GM12878 (cell line): ENCODE measurements around the gene FAM20B. TPM values are rescaled to one million over a fixed set of nuclear protein-coding genes. Genes with fewer than 3 reads are reported as not detected.

Experiments used
- ATAC-seq: fragments of 200-7000 bp; cut with Tn5 transposase; 3 replicates; pipeline ENCODE4 v1.9.1; 2020; ENCODE audit warnings: mild to moderate bottlenecking, moderate library complexity
- Bru-seq: library from RNA; stranded (reverse); fragments of 400-500 nt; gene quantifications from one replicate; lab custom pipeline; 2021; lab: Mats Ljungman, UMichigan
- BruChase-seq, 2 experiments: library from RNA; stranded (reverse); fragments of 400-500 nt; gene quantifications; one replicate each; lab custom pipeline; 2021; lab: Mats Ljungman, UMichigan
- BruUV-seq: library from RNA; stranded (reverse); fragments of 400-500 nt; replicated peaks from 2 replicates; lab custom pipeline; 2021; lab: Mats Ljungman, UMichigan
- CTCF ChIA-PET: fragments of 300-600 bp; sonication (Branson Sonifier 250); formaldehyde crosslinking; extraction: SDS; loops from one replicate; lab custom pipeline; 2021; ENCODE audit warnings: inconsistent platforms; lab: Yijun Ruan, JAX
- POLR2A ChIA-PET: fragments of 350-600 bp; formaldehyde crosslinking; extraction: SDS; loops from one replicate; lab custom pipeline; 2021; ENCODE audit warnings: inconsistent platforms; lab: Charles Lee
- RAD21 ChIA-PET: fragments of 300-600 bp; sonication (Branson Sonifier 250); formaldehyde crosslinking; loops from one replicate; lab custom pipeline; 2023; ENCODE audit warnings: antibody characterized with exemption; ENCODE audit not compliant: unreplicated experiment; lab: Charles Lee
- SMC1A ChIA-PET: fragments of 300-600 bp; sonication (Branson Sonifier 250); formaldehyde crosslinking; loops from one replicate; lab custom pipeline; 2023; ENCODE audit not compliant: unreplicated experiment, uncharacterized antibody; lab: Charles Lee
- DNase-seq: peaks from one replicate; pipeline ENCODE4 v3.0.0-alpha.2; 2011; ENCODE audit warnings: low read depth, low spot score
- FAIRE-seq: peaks from 3 replicates; lab custom pipeline; 2011; peaks lifted over from hg19 to GRCh38; lab: Jason Lieb, UNC
- H2AFZ ChIP-seq: 2 replicates; pipeline ENCODE4 v1.6.0; 2011; ENCODE audit warnings: low read depth, low read length, control low read depth; ENCODE audit not compliant: control insufficient read depth
- H3K27ac ChIP-seq: 2 replicates; pipeline ENCODE4 v1.5.1; 2011; ENCODE audit warnings: control low read depth; ENCODE audit not compliant: control insufficient read depth, insufficient read depth
- H3K27me3 ChIP-seq, 2 experiments: replicated peaks in 1 of 2; 2 replicates each; pipeline versions ENCODE4 v1.6.0 to v1.6.1; 2011; ENCODE audit warnings: low read length in 1 of 2; ENCODE audit not compliant: control insufficient read depth in 2 of 2, insufficient read depth in 2 of 2
- H3K36me3 ChIP-seq, 2 experiments: 2 replicates each; pipeline ENCODE4 v1.5.1; 2011; ENCODE audit warnings: low read length in 1 of 2; ENCODE audit not compliant: control insufficient read depth in 2 of 2, insufficient read depth in 2 of 2
- H3K4me1 ChIP-seq: 2 replicates; pipeline ENCODE4 v1.6.1; 2011; ENCODE audit warnings: mild to moderate bottlenecking, low read length, moderate library complexity, mixed read lengths; ENCODE audit not compliant: control insufficient read depth, insufficient read depth
- H3K4me2 ChIP-seq: 2 replicates; pipeline ENCODE4 v1.6.0; 2011; ENCODE audit warnings: control low read depth; ENCODE audit not compliant: control insufficient read depth, insufficient read depth
- H3K4me3 ChIP-seq: fragments of 200-600 bp; sonication (generic); 2 replicates; pipeline ENCODE4 v1.5.1; 2016
- H3K79me2 ChIP-seq: 2 replicates; pipeline ENCODE4 v1.6.0; 2011; ENCODE audit warnings: low read length; ENCODE audit not compliant: control insufficient read depth, insufficient read depth
- H3K9ac ChIP-seq: 2 replicates; pipeline ENCODE4 v1.8.0; 2011; ENCODE audit warnings: low read length, control low read depth, mixed read lengths; ENCODE audit not compliant: control insufficient read depth, insufficient read depth
- H3K9me3 ChIP-seq: replicated peaks from 3 replicates; pipeline ENCODE4 v1.5.1; 2011; ENCODE audit warnings: mild to moderate bottlenecking, low read length; ENCODE audit not compliant: control insufficient read depth, insufficient read depth
- H4K20me1 ChIP-seq: 2 replicates; pipeline ENCODE4 v1.6.0; 2011; ENCODE audit not compliant: control insufficient read depth, insufficient read depth
- ESRRA ChIP-seq: IDR thresholded peaks from 2 replicates; pipeline ENCODE4 v1.6.1; 2012; ENCODE audit warnings: mild to moderate bottlenecking, low read length, improper control_type of control experiment
- HDAC2 ChIP-seq: fragments of 200-600 bp; sonication (generic); IDR thresholded peaks from 2 replicates; pipeline ENCODE4 v1.6.1; 2017
- NFYB ChIP-seq: IDR thresholded peaks from 2 replicates; pipeline ENCODE4 v1.6.1; 2011; ENCODE audit warnings: low read depth, mild to moderate bottlenecking, low read length, improper control_type of control experiment, moderate library complexity; ENCODE audit not compliant: insufficient read depth
- POU2F2 ChIP-seq: IDR thresholded peaks from 3 replicates; pipeline ENCODE4 v1.6.1; 2011; ENCODE audit warnings: low read depth, mild to moderate bottlenecking, low read length, borderline replicate concordance
- PRDM15 ChIP-seq: fragments of 450-650 bp; formaldehyde crosslinking; IDR thresholded peaks from 2 replicates; pipeline ENCODE4 v1.4.0; 2020; ENCODE audit warnings: mild to moderate bottlenecking, moderate library complexity
- RBBP5 ChIP-seq: fragments of 200-600 bp; sonication (generic); conservative IDR thresholded peaks from 2 replicates; pipeline ENCODE4 v1.6.1; 2016
- SP1 ChIP-seq: IDR thresholded peaks from one replicate; pipeline ENCODE4 v1.6.1; 2011; ENCODE audit warnings: low read depth, low read length
- WGBS: methylation state at CpG from one replicate; pipeline ENCODE4 v1.1.6; 2016; ENCODE audit warnings: low lambda C conversion rate; ENCODE audit not compliant: insufficient replicate concordance, insufficient coverage; ENCODE audit errors: missing lambda C conversion rate; 5-methylcytosine and 5-hydroxymethylcytosine counted together
- in situ Hi-C: fragments of 300-500 bp; cut with MboI; formaldehyde crosslinking; loops from 9 replicates; pipeline ENCODE4 v1.14.3; 2018; ENCODE audit warnings: mixed read lengths
- intact Hi-C: fragments of 100-400 bp; cut with micrococcal nuclease; formaldehyde crosslinking; loops from one replicate; pipeline ENCODE4 v1.14.2; 2022; ENCODE audit not compliant: unreplicated experiment
- long read RNA-seq, 2 experiments: library from polyadenylated mRNA; unstranded; transcript quantifications; one replicate each; pipeline ENCODE4 v2.0.0, GENCODE V29; 2019 to 2020
- polyA minus RNA-seq, 3 experiments: library from RNA; depleted of rRNA, polyadenylated mRNA; stranded (reverse); fragments of >200 nt; gene quantifications; 2 replicates each; pipeline ENCODE4 v1.2.3, GENCODE V29; 2011
- polyA plus RNA-seq, 11 experiments: library from polyadenylated mRNA; depleted of rRNA in 4 of 11; unstranded in 6 of 11; stranded (reverse) in 5 of 11; fragments of >200 nt; fragmentation: Nextera tagmentation in 4 of 11; fragmentation: Illumina TruSeq in 1 of 11; extraction: Ambion mirVana in 4 of 11; extraction: Trizol in 1 of 11; gene quantifications; 1 replicate in 1 of 11; 2 replicates in 10 of 11; pipeline versions ENCODE4 v1.2.1 to v1.2.3, GENCODE V29; 2011 to 2016; ENCODE audit warnings: inconsistent platforms in 2 of 11, missing spikeins in 2 of 11, low read depth in 1 of 11
- total RNA-seq, 4 experiments: library from RNA; depleted of rRNA in 3 of 4; stranded (reverse); fragments of >200 nt in 3 of 4; fragmentation: Illumina TruSeq in 1 of 4; extraction: Trizol in 1 of 4; gene quantifications; 2 replicates each; pipeline versions ENCODE4 v1.2.1 to v1.2.3, GENCODE V29; 2013 to 2021
- TF ChIP-seq, protein P1 (sequence below): fragments of 450-650 bp; formaldehyde crosslinking; IDR thresholded peaks from 2 replicates; pipeline ENCODE4 v1.4.0; 2022; ENCODE audit warnings: mild to moderate bottlenecking, moderate library complexity

Gene FAM20B, protein sequence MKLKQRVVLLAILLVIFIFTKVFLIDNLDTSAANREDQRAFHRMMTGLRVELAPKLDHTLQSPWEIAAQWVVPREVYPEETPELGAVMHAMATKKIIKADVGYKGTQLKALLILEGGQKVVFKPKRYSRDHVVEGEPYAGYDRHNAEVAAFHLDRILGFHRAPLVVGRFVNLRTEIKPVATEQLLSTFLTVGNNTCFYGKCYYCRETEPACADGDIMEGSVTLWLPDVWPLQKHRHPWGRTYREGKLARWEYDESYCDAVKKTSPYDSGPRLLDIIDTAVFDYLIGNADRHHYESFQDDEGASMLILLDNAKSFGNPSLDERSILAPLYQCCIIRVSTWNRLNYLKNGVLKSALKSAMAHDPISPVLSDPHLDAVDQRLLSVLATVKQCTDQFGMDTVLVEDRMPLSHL
- total RNA-seq (2013; cell fraction: nucleolus; rRNA removed): 22.0 and 24.9 TPM in 2 replicates
- total RNA-seq (2014; rRNA removed) (13.3 and 16.4 TPM in 2 replicates), total RNA-seq (2014; rRNA removed; fragmentation: Illumina TruSeq; extraction: Trizol) (22.8 and 22.9 TPM in 2 replicates), total RNA-seq (2021) (25.6 and 29.5 TPM in 2 replicates), polyA plus RNA-seq (2011; rRNA removed) (16.3 and 18.8 TPM in 2 replicates), polyA plus RNA-seq (2014; fragmentation: Illumina TruSeq; extraction: Trizol) (17.4 and 23.2 TPM in 2 replicates), polyA plus RNA-seq (2014; fragmentation: Nextera tagmentation; extraction: Ambion mirVana) (1 to 10 TPM; 2.4 to 4.0 TPM), polyA plus RNA-seq (2014; rRNA removed) (10.3 and 12.4 TPM in 2 replicates), polyA plus RNA-seq (2016; fragmentation: Nextera tagmentation; extraction: Ambion mirVana) (1 to 10 TPM; 4.7 to 6.3 TPM), polyA minus RNA-seq (2011; rRNA and poly(A)+ RNA removed) (26.4 and 29.9 TPM in 2 replicates), Bru-seq, nascent RNA (percentile 74 among the genes with signal in this experiment), BruChase-seq, experiment 1, labeled RNA remaining after a 6-hour chase (percentile 76 among the genes with signal in this experiment), BruChase-seq, experiment 2, labeled RNA remaining after a 2-hour chase (percentile 74 among the genes with signal in this experiment)
- polyA plus RNA-seq (2011; ENCODE audit: low read depth): 7.0 TPM
- 10.0 and 11.9 TPM in 2 replicates for polyA plus RNA-seq (2011; cell fraction: cytosol; rRNA removed)
- polyA plus RNA-seq (2011; cell fraction: nucleus; rRNA removed): 5.3 and 5.6 TPM in 2 replicates
- 8.3 and 9.5 TPM in 2 replicates for polyA plus RNA-seq (2012)
- polyA minus RNA-seq (2011; cell fraction: cytosol; rRNA and poly(A)+ RNA removed): 9.1 and 11.0 TPM in 2 replicates
- polyA minus RNA-seq (2011; cell fraction: nucleus; rRNA and poly(A)+ RNA removed): 2.9 and 4.9 TPM in 2 replicates
- long read RNA-seq, experiment 1, partial matches to known transcripts: 0 of 1 reads
- long read RNA-seq, experiment 1, other reads (novel, unspliced or antisense): 1 of 1 reads
- long read RNA-seq, experiment 2, partial matches to known transcripts: 0 of 14 reads
- long read RNA-seq, experiment 2, other reads (novel, unspliced or antisense): 14 of 14 reads

GRCh38 chr1:179025125-179025974, at the start of gene FAM20B:
FAM20B (plus strand) TSS chr1:179025894; CDS start chr1:179043848, 17,954 bp downstream.
- POLR2A ChIA-PET: interaction anchor here (1.2 kb wide), 1 partner anchor 56 kb away, joined by 3 read pairs; no protein-coding TSS in a partner anchor
- RAD21 ChIA-PET: no interaction called here
- FAIRE-seq: no peak
- TF ChIP-seq RBBP5: no peak
- TF ChIP-seq, protein P1, sequence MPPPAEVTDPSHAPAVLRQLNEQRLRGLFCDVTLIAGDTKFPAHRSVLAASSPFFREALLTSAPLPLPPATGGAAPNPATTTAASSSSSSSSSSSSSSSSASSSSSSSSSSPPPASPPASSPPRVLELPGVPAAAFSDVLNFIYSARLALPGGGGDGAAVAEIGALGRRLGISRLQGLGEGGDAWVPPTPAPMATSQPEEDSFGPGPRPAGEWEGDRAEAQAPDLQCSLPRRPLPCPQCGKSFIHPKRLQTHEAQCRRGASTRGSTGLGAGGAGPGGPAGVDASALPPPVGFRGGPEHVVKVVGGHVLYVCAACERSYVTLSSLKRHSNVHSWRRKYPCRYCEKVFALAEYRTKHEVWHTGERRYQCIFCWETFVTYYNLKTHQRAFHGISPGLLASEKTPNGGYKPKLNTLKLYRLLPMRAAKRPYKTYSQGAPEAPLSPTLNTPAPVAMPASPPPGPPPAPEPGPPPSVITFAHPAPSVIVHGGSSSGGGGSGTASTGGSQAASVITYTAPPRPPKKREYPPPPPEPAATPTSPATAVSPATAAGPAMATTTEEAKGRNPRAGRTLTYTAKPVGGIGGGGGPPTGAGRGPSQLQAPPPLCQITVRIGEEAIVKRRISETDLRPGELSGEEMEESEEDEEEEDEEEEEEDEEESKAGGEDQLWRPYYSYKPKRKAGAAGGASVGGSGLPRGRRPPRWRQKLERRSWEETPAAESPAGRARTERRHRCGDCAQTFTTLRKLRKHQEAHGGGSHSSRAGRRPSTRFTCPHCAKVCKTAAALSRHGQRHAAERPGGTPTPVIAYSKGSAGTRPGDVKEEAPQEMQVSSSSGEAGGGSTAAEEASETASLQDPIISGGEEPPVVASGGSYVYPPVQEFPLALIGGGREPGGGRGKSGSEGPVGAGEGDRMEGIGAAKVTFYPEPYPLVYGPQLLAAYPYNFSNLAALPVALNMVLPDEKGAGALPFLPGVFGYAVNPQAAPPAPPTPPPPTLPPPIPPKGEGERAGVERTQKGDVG (CRISPR knock-in tag): no peak
- no peak for TF ChIP-seq ESRRA
- no peak for TF ChIP-seq POU2F2
- no peak for TF ChIP-seq HDAC2
- TF ChIP-seq SP1: no peak
- peak; percentile 58; the same call in 1 of the 2 replicates for TF ChIP-seq NFYB
- no peak for TF ChIP-seq PRDM15 (CRISPR knock-in tag)

More at GRCh38 chr1:179025125-179025974, at the start of gene FAM20B:
- peaks cover 36% of the 10 kb centered on the region for H3K79me2 ChIP-seq
- BruUV-seq: no TSS peak
- intact Hi-C loops: loop anchor here (5.0 to 10.0 kb wide), 3 partner anchors 57 to 361 kb away; partner anchors contain the start of genes AXDND1 and TOR3A
- peak within 1 kb of the TSS; percentile 98 for H3K4me2 ChIP-seq
- 27% methylated on average over 44 of the region's 58 CpGs for WGBS
- ChIA-PET SMC1A (no interaction called here), CTCF (interaction anchor here (2.3 kb wide), 1 partner anchor 44 kb away, joined by 6 read pairs; no protein-coding TSS in a partner anchor)
- no peaks in the 10 kb centered on the region for H3K27me3 ChIP-seq
- peak within 1 kb of the TSS; percentile 81 for H3K27ac ChIP-seq
- peak within 1 kb of the TSS; percentile 93 for H3K9ac ChIP-seq
- ATAC-seq (peak; percentile 89), DNase-seq (peak; percentile 59)
- peak within 1 kb of the TSS; percentile 72 for H3K4me3 ChIP-seq
- no peaks in the 10 kb centered on the region for H3K36me3 ChIP-seq
- H4K20me1 ChIP-seq: no peaks in the 10 kb centered on the region
- H2AFZ ChIP-seq: peak within 1 kb of the TSS; percentile 88
- peaks cover 19% of the 10 kb centered on the region for H3K4me1 ChIP-seq
- in situ Hi-C loops: no loop called here
- no peaks in the 10 kb centered on the region for H3K9me3 ChIP-seq
